GM23248 (cell line): ENCODE data around the gene C1QTNF2.

Source experiments
- EZH2 ChIP-seq: fragments of 200-600 bp; sonication (generic); IDR thresholded peaks from 2 replicates; pipeline ENCODE4 v1.6.1; 2018; ENCODE audit warnings: antibody characterized with exemption, mild to moderate bottlenecking; ENCODE audit not compliant: insufficient read depth, poor library complexity, severe bottlenecking
- EZH2phosphoT487 ChIP-seq: fragments of 200-600 bp; sonication (generic); IDR thresholded peaks from 2 replicates; pipeline ENCODE4 v1.6.1; 2018; ENCODE audit warnings: antibody characterized with exemption, moderate library complexity, mild to moderate bottlenecking, low read depth; ENCODE audit not compliant: insufficient read depth

DNA sequence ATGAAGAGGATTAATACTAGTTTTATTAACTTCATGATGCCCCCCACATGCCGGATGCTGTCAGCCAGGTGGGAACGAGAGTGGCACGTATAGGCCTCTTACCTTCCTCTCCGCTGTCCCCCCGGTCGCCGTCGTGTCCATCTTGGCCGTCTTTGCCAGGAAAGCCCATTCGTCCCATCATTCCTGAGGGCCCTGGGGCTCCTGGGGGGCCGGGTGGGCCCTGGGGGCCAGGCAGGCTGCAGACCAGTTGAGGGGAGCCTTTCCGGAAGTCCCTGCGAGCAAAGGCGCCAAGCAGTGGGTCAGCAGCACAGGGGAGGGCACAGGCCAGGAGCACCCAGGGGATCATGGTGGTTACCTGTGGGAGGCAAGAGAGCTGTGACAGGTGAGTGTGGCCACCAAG lies 15.8 kb downstream of the C1QTNF2 start:
- TF ChIP-seq EZH2 (no peak), EZH2phosphoT487 (no peak)
